Measurements from ENCODE around the gene C6orf58. TPM values are rescaled to one million over a fixed set of nuclear protein-coding genes. Genes with fewer than 3 reads are reported as not detected.

Gene C6orf58
- total RNA-seq, result not detected

- no peak within 1 kb of the TSS for H3K4me3 Mint-ChIP-seq
- DNase-seq, result no peak
- intact Hi-C loops (cut with micrococcal nuclease), result no loop called here
- H3K4me1 Mint-ChIP-seq (ENCODE audit: low read depth), result peaks cover 8% of the 10 kb centered on the region
- H3K27ac Mint-ChIP-seq, result no peak within 1 kb of the TSS
- ChIA-PET POLR2A (no interaction called here), CTCF (interaction anchor here (0.8 kb wide), 1 partner anchor 22 kb away, joined by 4 read pairs; no protein-coding TSS in a partner anchor)
- peaks cover 14% of the 10 kb centered on the region for H3K27me3 Mint-ChIP-seq
- no peaks in the 10 kb centered on the region for H3K36me3 Mint-ChIP-seq
- no peaks in the 10 kb centered on the region for H3K9me3 Mint-ChIP-seq
Observed at GRCh38 chr6:127576874-127577273, at the start of gene C6orf58. C6orf58 (plus strand) TSS chr6:127577174; CDS start chr6:127577186, 12 bp downstream.

DNA sequence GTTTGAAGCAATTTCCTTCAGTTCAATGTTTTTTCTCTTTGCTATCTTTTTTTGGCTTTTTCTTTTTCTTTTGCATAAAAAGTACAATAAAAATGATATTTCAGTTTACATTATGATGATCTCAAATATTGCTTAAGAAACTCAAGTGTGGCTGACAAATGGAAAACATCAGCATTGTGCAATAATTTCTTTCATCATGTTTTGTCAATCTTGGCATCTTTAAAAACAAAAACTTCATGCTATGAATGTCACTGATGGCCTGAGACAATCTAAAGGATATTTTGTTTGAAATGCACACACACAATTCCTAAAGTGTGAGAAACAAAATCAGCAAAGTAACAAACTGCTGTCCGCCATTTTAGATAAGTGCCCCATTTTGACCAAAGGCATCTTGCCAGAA, 44.0 kb upstream of the C6orf58 start:
- no peaks in the 10 kb centered on the region for H3K4me1 Mint-ChIP-seq (ENCODE audit: low read depth)
- H3K27ac Mint-ChIP-seq, result no peak overlapping the region
- ChIA-PET POLR2A (no interaction called here), CTCF (interaction anchor here (0.6 kb wide), 1 partner anchor 88 kb away, joined by 3 read pairs; no protein-coding TSS in a partner anchor)
- intact Hi-C loops (cut with micrococcal nuclease), result no loop called here
- H3K27me3 Mint-ChIP-seq, result peaks cover 21% of the 10 kb centered on the region
- H3K36me3 Mint-ChIP-seq, result no peaks in the 10 kb centered on the region
- no peak overlapping the region for H3K4me3 Mint-ChIP-seq
- no peaks in the 10 kb centered on the region for H3K9me3 Mint-ChIP-seq
- DNase-seq, result no peak

DNA sequence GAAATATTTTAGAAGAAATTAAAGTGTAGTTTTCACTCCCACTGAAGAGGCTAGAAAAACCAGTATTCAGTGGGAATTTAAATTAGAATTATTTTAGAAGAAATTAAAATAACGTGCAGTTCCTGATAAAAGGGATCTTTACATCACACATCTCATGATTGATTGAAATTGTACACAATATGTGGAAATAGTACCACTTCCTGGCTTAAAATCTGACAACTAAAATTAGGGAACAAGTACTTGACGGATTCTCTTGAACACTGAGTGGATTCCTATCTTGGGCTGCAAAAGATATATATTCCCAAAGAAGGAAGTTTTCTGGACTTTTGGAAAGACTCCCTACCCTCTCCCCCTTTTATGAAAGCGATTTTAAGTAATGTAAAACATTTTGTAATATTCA, 43.2 kb upstream of the C6orf58 start:
- POLR2A ChIA-PET, result no interaction called here
- Mint-ChIP-seq H3K36me3 (no peaks in the 10 kb centered on the region), H3K4me1 (ENCODE audit: low read depth) (no peaks in the 10 kb centered on the region), H3K27me3 (peaks cover 17% of the 10 kb centered on the region), H3K4me3 (no peak overlapping the region), H3K9me3 (no peaks in the 10 kb centered on the region), H3K27ac (no peak overlapping the region)
- DNase-seq, result no peak
- CTCF ChIA-PET, result interaction anchor here (2.1 kb wide), 1 partner anchor 17 kb away, joined by 8 read pairs; no protein-coding TSS in a partner anchor
- intact Hi-C loops (cut with micrococcal nuclease), result no loop called here

DNA sequence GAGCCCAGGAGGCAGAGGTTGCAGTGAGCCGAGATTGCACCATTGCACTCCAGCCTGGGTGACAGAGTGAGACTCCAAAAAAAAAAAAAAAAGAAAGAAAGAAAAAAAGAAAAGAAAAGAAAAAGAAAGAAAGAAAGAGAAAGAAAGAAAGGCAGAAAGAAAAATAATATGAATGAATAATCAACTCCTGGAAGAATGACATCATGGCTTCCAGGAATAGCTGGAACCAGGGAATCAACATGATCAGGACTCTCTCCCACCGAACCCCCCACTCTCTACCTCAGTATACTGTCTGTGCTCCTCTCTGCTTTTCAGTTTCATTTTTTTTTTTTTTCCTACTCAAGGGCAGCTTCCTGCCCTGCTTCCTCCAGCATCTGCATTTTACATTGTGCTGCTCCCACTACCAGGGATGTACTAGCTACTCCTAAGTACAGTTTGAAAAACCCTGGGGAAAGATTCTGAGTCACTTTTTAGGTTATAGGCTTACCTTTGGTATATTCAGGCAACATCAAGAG, 38.2 kb upstream of the C6orf58 start:
- Mint-ChIP-seq H3K27ac (no peak overlapping the region), H3K4me1 (ENCODE audit: low read depth) (peaks cover 3% of the 10 kb centered on the region), H3K4me3 (no peak overlapping the region), H3K36me3 (no peaks in the 10 kb centered on the region), H3K9me3 (no peaks in the 10 kb centered on the region), H3K27me3 (peaks cover 13% of the 10 kb centered on the region)
- ChIA-PET CTCF (interaction anchor here (0.5 to 5.2 kb wide), 31 partner anchors 9 to 1751 kb away, joined by 3 to 113 read pairs (median 4); partner anchors contain the start of genes KIAA0408, MTCL3 and RNF146), POLR2A (no interaction called here)
- DNase-seq, result no peak
- intact Hi-C loops (cut with micrococcal nuclease), result loop anchor here (1.0 kb wide), 3 partner anchors 74 to 352 kb away; no protein-coding TSS in a partner anchor

GRCh38 chr6:127539272-127539671, 37.7 kb upstream of the C6orf58 start:
- ChIA-PET CTCF (interaction anchor here (0.5 to 5.2 kb wide), 28 partner anchors 9 to 352 kb away, joined by 3 to 113 read pairs (median 4); partner anchors contain the start of genes KIAA0408, MTCL3 and RNF146), POLR2A (no interaction called here)

GRCh38 chr6:127547215-127547614, 29.8 kb upstream of the C6orf58 start:
- Mint-ChIP-seq H3K27ac (no peak overlapping the region), H3K4me1 (ENCODE audit: low read depth) (no peaks in the 10 kb centered on the region)
- CTCF ChIA-PET, result interaction anchor here (0.6 to 3.1 kb wide), 7 partner anchors 8 to 241 kb away, joined by 3 to 13 read pairs (median 4); no protein-coding TSS in a partner anchor

More at GRCh38 chr6:127539272-127539671, 37.7 kb upstream of the C6orf58 start:
- peaks cover 13% of the 10 kb centered on the region for H3K27me3 Mint-ChIP-seq
- no peak overlapping the region for H3K4me3 Mint-ChIP-seq
- DNase-seq, result no peak
- no peaks in the 10 kb centered on the region for H3K9me3 Mint-ChIP-seq
- H3K4me1 Mint-ChIP-seq (ENCODE audit: low read depth), result peaks cover 3% of the 10 kb centered on the region
- no peaks in the 10 kb centered on the region for H3K36me3 Mint-ChIP-seq
- intact Hi-C loops (cut with micrococcal nuclease), result loop anchor here (1.0 kb wide), 3 partner anchors 74 to 352 kb away; no protein-coding TSS in a partner anchor
- no peak overlapping the region for H3K27ac Mint-ChIP-seq

DNA sequence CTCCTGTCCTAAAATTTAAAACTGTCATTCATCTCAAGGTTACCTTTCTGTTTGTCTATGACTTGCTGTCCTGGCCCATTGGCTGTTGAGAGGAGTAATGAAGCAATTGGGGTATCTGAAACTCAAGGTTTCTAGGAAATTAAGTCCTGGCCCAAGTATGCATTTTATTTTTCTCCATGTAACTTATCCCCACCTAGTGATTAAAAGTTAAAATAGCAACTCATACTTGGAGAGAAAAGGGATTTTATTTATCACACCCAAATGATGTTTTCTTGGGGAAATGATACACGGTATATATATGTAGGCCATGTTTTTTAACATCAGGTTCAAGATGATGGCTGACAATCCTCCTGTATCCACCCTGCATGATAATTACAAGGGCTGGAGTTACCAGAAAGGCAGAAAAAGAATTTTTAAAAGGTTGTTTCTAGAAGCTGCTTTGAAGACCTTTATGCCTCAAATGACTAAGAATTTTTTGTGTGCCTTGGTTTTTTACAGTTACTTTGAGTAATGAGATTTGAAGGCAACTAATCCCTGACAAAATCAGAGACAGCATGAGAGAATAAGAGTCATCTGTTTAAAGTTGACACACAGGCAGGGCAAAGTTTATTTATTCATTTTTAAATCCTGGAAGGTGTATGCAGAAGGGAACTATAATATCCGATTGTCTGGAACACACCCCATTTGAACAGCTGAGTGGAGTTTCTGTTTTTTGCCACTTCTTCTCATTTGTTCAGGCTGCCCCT, 28.9 kb upstream of the C6orf58 start:
- H3K4me3 Mint-ChIP-seq, result no peak overlapping the region
- no peaks in the 10 kb centered on the region for H3K36me3 Mint-ChIP-seq
- H3K27me3 Mint-ChIP-seq, result peaks cover 6% of the 10 kb centered on the region
- intact Hi-C loops (cut with micrococcal nuclease), result no loop called here
- ChIA-PET POLR2A (no interaction called here), CTCF (interaction anchor here (0.7 to 3.1 kb wide), 9 partner anchors 9 to 246 kb away, joined by 3 to 13 read pairs (median 4); no protein-coding TSS in a partner anchor)
- no peak overlapping the region for H3K27ac Mint-ChIP-seq
- no peaks in the 10 kb centered on the region for H3K9me3 Mint-ChIP-seq
- no peaks in the 10 kb centered on the region for H3K4me1 Mint-ChIP-seq (ENCODE audit: low read depth)
- no peak for DNase-seq

More at GRCh38 chr6:127547215-127547614, 29.8 kb upstream of the C6orf58 start:
- peaks cover 6% of the 10 kb centered on the region for H3K27me3 Mint-ChIP-seq
- peak; percentile 39 for DNase-seq
- H3K9me3 Mint-ChIP-seq, result no peaks in the 10 kb centered on the region
- intact Hi-C loops (cut with micrococcal nuclease), result no loop called here
- H3K36me3 Mint-ChIP-seq, result no peaks in the 10 kb centered on the region
- no peak overlapping the region for H3K4me3 Mint-ChIP-seq
- POLR2A ChIA-PET, result no interaction called here

- Mint-ChIP-seq H3K4me1 (ENCODE audit: low read depth) (no peaks in the 10 kb centered on the region), H3K27ac (no peak overlapping the region), H3K27me3 (peaks cover 4% of the 10 kb centered on the region), H3K9me3 (no peaks in the 10 kb centered on the region), H3K4me3 (no peak overlapping the region), H3K36me3 (no peaks in the 10 kb centered on the region)
- ChIA-PET POLR2A (no interaction called here), CTCF (no interaction called here)
- no peak for DNase-seq
- intact Hi-C loops (cut with micrococcal nuclease), result loop anchor here (10.0 kb wide), 1 partner anchor 774 kb away; no protein-coding TSS in a partner anchor
Observed at GRCh38 chr6:127550403-127550802, 26.6 kb upstream of the C6orf58 start.

GRCh38 chr6:127554435-127555006, 22.5 kb upstream of the C6orf58 start:
- no peak overlapping the region for H3K4me3 Mint-ChIP-seq
- H3K36me3 Mint-ChIP-seq, result no peaks in the 10 kb centered on the region
- POLR2A ChIA-PET, result no interaction called here
- CTCF ChIA-PET, result interaction anchor here (0.8 to 1.2 kb wide), 4 partner anchors 13 to 775 kb away, joined by 3 to 4 read pairs (median 4); no protein-coding TSS in a partner anchor
- H3K27ac Mint-ChIP-seq, result no peak overlapping the region
- peaks cover 7% of the 10 kb centered on the region for H3K27me3 Mint-ChIP-seq
- no peaks in the 10 kb centered on the region for H3K4me1 Mint-ChIP-seq (ENCODE audit: low read depth)
- intact Hi-C loops (cut with micrococcal nuclease), result loop anchor here (2.0 to 10.0 kb wide), 2 partner anchors 88 to 770 kb away; no protein-coding TSS in a partner anchor
- H3K9me3 Mint-ChIP-seq, result no peaks in the 10 kb centered on the region
- DNase-seq, result peak; percentile 37

DNA sequence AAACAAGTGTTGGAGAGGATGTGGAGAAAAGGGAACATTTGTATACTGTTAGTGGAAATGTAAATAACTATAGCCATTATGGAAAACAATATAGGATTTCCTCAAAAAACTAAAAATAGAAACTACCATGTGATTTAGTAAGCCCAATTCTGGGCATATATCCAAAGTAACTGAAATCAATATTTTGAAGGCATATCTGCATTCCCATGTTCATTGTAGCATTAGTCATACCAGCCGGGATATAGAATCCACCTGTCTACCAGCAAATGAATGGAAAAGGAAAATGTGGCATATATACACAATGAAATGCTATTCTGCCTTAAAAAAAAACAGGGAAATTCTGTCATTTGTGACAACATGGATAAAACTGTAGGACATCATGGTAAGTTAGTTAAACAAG, 15.3 kb upstream of the C6orf58 start:
- CTCF ChIA-PET, result no interaction called here
- DNase-seq, result no peak
- POLR2A ChIA-PET, result no interaction called here
- Mint-ChIP-seq H3K36me3 (no peaks in the 10 kb centered on the region), H3K27ac (no peak overlapping the region), H3K9me3 (no peaks in the 10 kb centered on the region), H3K27me3 (peaks cover 3% of the 10 kb centered on the region), H3K4me1 (ENCODE audit: low read depth) (no peaks in the 10 kb centered on the region), H3K4me3 (no peak overlapping the region)
- intact Hi-C loops (cut with micrococcal nuclease), result no loop called here

GRCh38 chr6:127564761-127565160, 12.2 kb upstream of the C6orf58 start:
- H3K4me1 Mint-ChIP-seq (ENCODE audit: low read depth), result no peaks in the 10 kb centered on the region
- no peak overlapping the region for H3K27ac Mint-ChIP-seq
- no peaks in the 10 kb centered on the region for H3K36me3 Mint-ChIP-seq
- H3K4me3 Mint-ChIP-seq, result no peak overlapping the region
- no peaks in the 10 kb centered on the region for H3K9me3 Mint-ChIP-seq
- DNase-seq, result no peak
- POLR2A ChIA-PET, result no interaction called here
- CTCF ChIA-PET, result no interaction called here
- intact Hi-C loops (cut with micrococcal nuclease), result no loop called here
- no peaks in the 10 kb centered on the region for H3K27me3 Mint-ChIP-seq

- no peak for DNase-seq
- no peak overlapping the region for H3K4me3 Mint-ChIP-seq
- CTCF ChIA-PET, result interaction anchor here (1.2 to 1.3 kb wide), 2 partner anchors 17 to 51 kb away, joined by 3 to 5 read pairs; no protein-coding TSS in a partner anchor
- H3K4me1 Mint-ChIP-seq (ENCODE audit: low read depth), result peaks cover 7% of the 10 kb centered on the region
- intact Hi-C loops (cut with micrococcal nuclease), result no loop called here
- H3K9me3 Mint-ChIP-seq, result no peaks in the 10 kb centered on the region
- no peak overlapping the region for H3K27ac Mint-ChIP-seq
- POLR2A ChIA-PET, result no interaction called here
- no peaks in the 10 kb centered on the region for H3K36me3 Mint-ChIP-seq
- no peaks in the 10 kb centered on the region for H3K27me3 Mint-ChIP-seq
Observed at GRCh38 chr6:127566119-127566518, 10.9 kb upstream of the C6orf58 start.
